Kidney (tissue), 14 donors: ENCODE measurements around the gene COL26A1. TPM values are rescaled to one million over a fixed set of nuclear protein-coding genes. Genes with fewer than 3 reads are reported as not detected.

Experiments used
- DNase-seq, 5 donors: peaks; one replicate each; pipeline ENCODE4 v3.0.0-alpha.2; 2013 to 2020
- FAIRE-seq: peaks from 2 replicates; lab custom pipeline; 2012; peaks lifted over from hg19 to GRCh38; lab: Jason Lieb, UNC
- H3K27ac ChIP-seq, 2 donors: one replicate each; pipeline ENCODE4 v1.7.0; 2013; ENCODE audit warnings: low read depth in 2 of 2, low read length in 2 of 2, inconsistent platforms in 1 of 2
- H3K27me3 ChIP-seq: one replicate; pipeline ENCODE4 v1.7.1; 2013; ENCODE audit warnings: low read length, inconsistent platforms; ENCODE audit not compliant: control insufficient read depth, insufficient read depth
- H3K36me3 ChIP-seq, 3 donors: one replicate each; pipeline versions ENCODE4 v1.7.0 to v1.7.1; 2013; ENCODE audit warnings: low read length in 3 of 3, control low read depth in 1 of 3, inconsistent platforms in 1 of 3; ENCODE audit not compliant: insufficient read depth in 3 of 3, control insufficient read depth in 2 of 3
- H3K4me1 ChIP-seq, 3 donors: one replicate each; pipeline versions ENCODE4 v1.7.0 to v1.7.1; 2013; ENCODE audit warnings: low read length in 3 of 3, inconsistent platforms in 1 of 3, low read depth in 1 of 3; ENCODE audit not compliant: control insufficient read depth in 2 of 3, insufficient read depth in 2 of 3
- H3K4me3 ChIP-seq, 3 donors: one replicate each; pipeline versions ENCODE4 v1.7.0 to v1.8.1; 2013; ENCODE audit warnings: low read length in 3 of 3, control low read depth in 1 of 3, inconsistent platforms in 1 of 3
- H3K9ac ChIP-seq, 3 donors: one replicate each; pipeline versions ENCODE4 v1.7.0 to v1.7.1; 2013; ENCODE audit warnings: low read length in 3 of 3, control low read depth in 1 of 3, inconsistent platforms in 1 of 3
- H3K9me3 ChIP-seq, 3 donors: one replicate each; pipeline versions ENCODE4 v1.7.0 to v1.7.1; 2013; ENCODE audit warnings: low read length in 3 of 3, control low read depth in 1 of 3, inconsistent platforms in 1 of 3; ENCODE audit not compliant: control insufficient read depth in 2 of 3, insufficient read depth in 1 of 3
- CTCF ChIP-seq: IDR thresholded peaks from 3 replicates; pipeline ENCODE4 v1.5.1; 2012; ENCODE audit warnings: mild to moderate bottlenecking, moderate library complexity, borderline replicate concordance; ENCODE audit not compliant: insufficient read depth; ENCODE audit errors: extremely low read depth
- intact Hi-C: fragments of 100-400 bp; cut with DNase I; formaldehyde crosslinking; loops from one replicate; pipeline ENCODE4 v1.11.1; 2022
- polyA plus RNA-seq: library from polyadenylated mRNA; stranded (reverse); fragments of 350-450 nt; fragmentation: Illumina TruSeq; extraction: RNeasy Lipid Tissue Mini Kit (QIAGEN cat#74804); gene quantifications from one replicate; pipeline ENCODE4 v1.2.3, GENCODE V29; 2014; ENCODE audit warnings: low read depth, low replicate concordance; ENCODE audit not compliant: insufficient read depth
- total RNA-seq: library from RNA; stranded (reverse); fragmentation: NEBNext Ultra II Directional; extraction: Animal tissue kit (Norgen Biotek cat#: 25700); gene quantifications from one replicate; pipeline ENCODE4 v1.2.1, GENCODE V29; 2021
- donor health status: control.
- donor health status: control.
- donor health status: control.
- donor health status: control.
- donor health status: control.
- donor health status: DM: yes; HTN: yes; CAD: no.
- donor health status: Normal renal cell carcinoma (clear cell type).

The COL26A1 gene
- total and polyA plus RNA-seq, 2 donors from 2014 or later = 1.2 to 3.5 TPM

DNA sequence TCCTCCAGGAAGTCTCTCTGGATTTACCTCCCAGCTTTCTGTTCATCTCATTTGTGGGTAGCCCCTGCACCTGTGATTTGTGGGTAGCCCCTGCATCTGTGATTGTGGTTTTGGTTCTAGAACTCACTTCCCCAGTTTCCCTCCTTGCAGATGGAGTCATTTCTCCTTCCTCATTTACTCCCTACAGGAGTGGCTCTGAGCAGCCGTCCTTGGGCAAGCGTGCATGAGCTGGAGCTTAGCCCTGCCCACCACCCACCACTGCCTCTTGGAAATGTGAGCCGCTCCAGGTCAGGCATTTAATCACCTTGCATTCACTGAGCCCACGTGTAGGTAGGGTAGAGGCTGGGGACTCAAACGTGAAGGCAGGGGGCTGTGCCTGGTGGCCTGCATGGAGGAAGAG lies 8.2 kb downstream of the COL26A1 start:
- no peak for TF ChIP-seq CTCF
- H3K4me1 ChIP-seq = no peaks in the 10 kb centered on the region
- H3K27ac ChIP-seq = no peak overlapping the region
- H3K27me3 ChIP-seq = no peaks in the 10 kb centered on the region
- H3K4me3 ChIP-seq = no peak overlapping the region
- intact Hi-C loops = no loop called here
- no peak overlapping the region for H3K9ac ChIP-seq
- H3K36me3 ChIP-seq = no peaks in the 10 kb centered on the region
- FAIRE-seq (no peak), DNase-seq (peak in 1 of 5 donors; percentile 29)
- H3K9me3 ChIP-seq = no peaks in the 10 kb centered on the region

- no peak overlapping the region for H3K4me3 ChIP-seq
- H3K4me1 ChIP-seq = no peaks in the 10 kb centered on the region
- H3K36me3 ChIP-seq = no peaks in the 10 kb centered on the region
- no peaks in the 10 kb centered on the region for H3K9me3 ChIP-seq
- intact Hi-C loops = no loop called here
- no peak overlapping the region for H3K27ac ChIP-seq
- no peak overlapping the region for H3K9ac ChIP-seq
- FAIRE-seq (no peak), DNase-seq (peak in 3 of 5 donors; percentile 21 to 80 (median 25))
- TF ChIP-seq CTCF = no peak
- no peaks in the 10 kb centered on the region for H3K27me3 ChIP-seq
Measured at GRCh38 chr7:101373812-101374614, 11.3 kb downstream of the COL26A1 start.

GRCh38 chr7:101374990-101375389 lies 12.3 kb downstream of the COL26A1 start:
- H3K9me3 ChIP-seq = no peaks in the 10 kb centered on the region
- no peaks in the 10 kb centered on the region for H3K27me3 ChIP-seq
- H3K4me1 ChIP-seq = no peaks in the 10 kb centered on the region
- no peak overlapping the region for H3K9ac ChIP-seq
- no peak overlapping the region for H3K4me3 ChIP-seq
- intact Hi-C loops = no loop called here
- H3K36me3 ChIP-seq = no peaks in the 10 kb centered on the region
- H3K27ac ChIP-seq = no peak overlapping the region
- TF ChIP-seq CTCF = no peak
- no peak for FAIRE-seq
- DNase-seq = no peak
